WTC11 (cell line): ENCODE data around the gene ADAP1. TPM values are rescaled to one million over a fixed set of nuclear protein-coding genes. Genes with fewer than 3 reads are reported as not detected.

Source experiments
- ATAC-seq: fragments of 200-7000 bp; cut with Tn5 transposase; 2 replicates; pipeline ENCODE4 v1.10.0; 2021; ENCODE audit warnings: mild to moderate bottlenecking, moderate library complexity
- CTCF ChIA-PET: fragments of 300-600 bp; sonication (Branson Sonifier 250); formaldehyde crosslinking; loops from one replicate; lab custom pipeline; 2021; ENCODE audit warnings: antibody characterized with exemption; lab: Charles Lee
- POLR2A ChIA-PET: fragments of 350-600 bp; sonication (Branson Sonifier 250); formaldehyde crosslinking; loops from one replicate; lab custom pipeline; 2021; ENCODE audit warnings: antibody characterized with exemption; lab: Charles Lee
- DNase-seq: peaks from one replicate; pipeline ENCODE4 v3.0.0; 2021; ENCODE audit warnings: low spot score
- H3K27ac Mint-ChIP-seq: 2 replicates; pipeline ENCODE4 v1.8.0; 2021; ENCODE audit warnings: mixed read lengths
- H3K27me3 Mint-ChIP-seq: 2 replicates; pipeline ENCODE4 v1.8.0; 2021; ENCODE audit warnings: low read depth, mild to moderate bottlenecking, moderate library complexity, mixed read lengths
- H3K36me3 Mint-ChIP-seq: 2 replicates; pipeline ENCODE4 v1.8.0; 2021; ENCODE audit warnings: mixed read lengths
- H3K4me1 Mint-ChIP-seq: 2 replicates; pipeline ENCODE4 v1.8.0; 2022; ENCODE audit warnings: mixed read lengths
- H3K4me3 Mint-ChIP-seq: 2 replicates; pipeline ENCODE4 v1.8.0; 2021; ENCODE audit warnings: mild to moderate bottlenecking, moderate library complexity, mixed read lengths
- H3K9me3 Mint-ChIP-seq: 2 replicates; pipeline ENCODE4 v1.8.0; 2021; ENCODE audit warnings: mixed read lengths
- ATF6 ChIP-seq: sonication (generic); formaldehyde crosslinking; IDR thresholded peaks from 2 replicates; pipeline ENCODE4 v1.8.1; 2023; ENCODE audit warnings: mild to moderate bottlenecking, missing genetic modification reagents
- CBFB ChIP-seq: sonication (generic); formaldehyde crosslinking; IDR thresholded peaks from 2 replicates; pipeline ENCODE4 v1.8.1; 2022; ENCODE audit warnings: mild to moderate bottlenecking, low read depth, missing genetic modification reagents
- CREB1 ChIP-seq: sonication (generic); formaldehyde crosslinking; IDR thresholded peaks from 2 replicates; pipeline ENCODE4 v1.8.0; 2023; ENCODE audit warnings: mild to moderate bottlenecking, missing genetic modification reagents
- E2F1 ChIP-seq: sonication (generic); formaldehyde crosslinking; IDR thresholded peaks from 2 replicates; pipeline ENCODE4 v1.8.0; 2022; ENCODE audit warnings: mild to moderate bottlenecking, missing genetic modification reagents
- E2F4 ChIP-seq: sonication (generic); formaldehyde crosslinking; IDR thresholded peaks from 2 replicates; pipeline ENCODE4 v1.8.1; 2022; ENCODE audit warnings: low read depth, mild to moderate bottlenecking, moderate library complexity, missing genetic modification reagents, borderline replicate concordance
- EMX1 ChIP-seq: fragments of 250-450 bp; sonication (Bioruptor Pico); IDR thresholded peaks from 2 replicates; pipeline ENCODE4 v1.8.0; 2021; ENCODE audit warnings: mild to moderate bottlenecking
- ERG ChIP-seq: fragments of 250-450 bp; sonication (Bioruptor Pico); IDR thresholded peaks from 2 replicates; pipeline ENCODE4 v1.8.0; 2021; ENCODE audit warnings: mild to moderate bottlenecking
- FOXP1 ChIP-seq: sonication (generic); formaldehyde crosslinking; IDR thresholded peaks from 2 replicates; pipeline ENCODE4 v1.8.0; 2022; ENCODE audit warnings: missing genetic modification reagents, mild to moderate bottlenecking, moderate library complexity, borderline replicate concordance
- GABPB1 ChIP-seq: sonication (generic); formaldehyde crosslinking; IDR thresholded peaks from 2 replicates; pipeline ENCODE4 v1.8.1; 2023; ENCODE audit warnings: mild to moderate bottlenecking, missing genetic modification reagents
- JUN ChIP-seq: sonication (generic); formaldehyde crosslinking; IDR thresholded peaks from 2 replicates; pipeline ENCODE4 v1.8.0; 2023; ENCODE audit warnings: mild to moderate bottlenecking, missing genetic modification reagents
- MLX ChIP-seq: sonication (generic); formaldehyde crosslinking; IDR thresholded peaks from 2 replicates; pipeline ENCODE4 v1.8.1; 2023; ENCODE audit warnings: mild to moderate bottlenecking, missing genetic modification reagents, moderate library complexity
- MYBL2 ChIP-seq: sonication (generic); formaldehyde crosslinking; IDR thresholded peaks from 2 replicates; pipeline ENCODE4 v1.8.1; 2023; ENCODE audit warnings: mild to moderate bottlenecking, moderate library complexity, missing genetic modification reagents
- NFE2L1 ChIP-seq: sonication (generic); formaldehyde crosslinking; IDR thresholded peaks from 2 replicates; pipeline ENCODE4 v1.8.1; 2023; ENCODE audit warnings: missing genetic modification reagents
- OVOL2 ChIP-seq: fragments of 250-450 bp; sonication (Bioruptor Pico); IDR thresholded peaks from 2 replicates; pipeline ENCODE4 v1.9.0; 2021; ENCODE audit warnings: mild to moderate bottlenecking, borderline replicate concordance
- PRDM15 ChIP-seq: sonication (generic); formaldehyde crosslinking; IDR thresholded peaks from 2 replicates; pipeline ENCODE4 v1.8.0; 2022; ENCODE audit warnings: missing genetic modification reagents
- RELA ChIP-seq: sonication (generic); formaldehyde crosslinking; IDR thresholded peaks from 2 replicates; pipeline ENCODE4 v1.8.1; 2022; ENCODE audit warnings: missing genetic modification reagents, mild to moderate bottlenecking, borderline replicate concordance
- SOX15 ChIP-seq: fragments of 250-450 bp; sonication (Bioruptor Pico); IDR thresholded peaks from 2 replicates; pipeline ENCODE4 v1.9.0; 2021; ENCODE audit warnings: mild to moderate bottlenecking
- SP1 ChIP-seq: sonication (generic); formaldehyde crosslinking; conservative IDR thresholded peaks from 2 replicates; pipeline ENCODE4 v1.8.1; 2022; ENCODE audit warnings: missing genetic modification reagents
- ZBTB21 ChIP-seq: sonication (generic); formaldehyde crosslinking; IDR thresholded peaks from 2 replicates; pipeline ENCODE4 v1.8.1; 2023; ENCODE audit warnings: mild to moderate bottlenecking, missing genetic modification reagents, borderline replicate concordance
- ZNF263 ChIP-seq: sonication (generic); formaldehyde crosslinking; IDR thresholded peaks from 2 replicates; pipeline ENCODE4 v1.8.1; 2022; ENCODE audit warnings: low read depth, mild to moderate bottlenecking, moderate library complexity, missing genetic modification reagents
- ZNF317 ChIP-seq: sonication (generic); formaldehyde crosslinking; IDR thresholded peaks from 2 replicates; pipeline ENCODE4 v1.8.1; 2023; ENCODE audit warnings: low read depth, mild to moderate bottlenecking, moderate library complexity, missing genetic modification reagents, borderline replicate concordance
- ZNF671 ChIP-seq: fragments of 250-450 bp; sonication (Bioruptor Pico); IDR thresholded peaks from 2 replicates; pipeline ENCODE4 v1.8.0; 2021; ENCODE audit warnings: mild to moderate bottlenecking
- total RNA-seq: library from RNA; stranded (reverse); gene quantifications from 3 replicates; pipeline ENCODE4 v1.2.3, GENCODE V29; 2021
- TF ChIP-seq, protein P1 (sequence below): fragments of 200-600 bp; IDR thresholded peaks from 2 replicates; pipeline ENCODE4 v1.8.0; 2022; ENCODE audit warnings: antibody characterized with exemption

The ADAP1 gene
- total RNA-seq, 1 experiment from 2014 or later = 4.3 TPM

DNA sequence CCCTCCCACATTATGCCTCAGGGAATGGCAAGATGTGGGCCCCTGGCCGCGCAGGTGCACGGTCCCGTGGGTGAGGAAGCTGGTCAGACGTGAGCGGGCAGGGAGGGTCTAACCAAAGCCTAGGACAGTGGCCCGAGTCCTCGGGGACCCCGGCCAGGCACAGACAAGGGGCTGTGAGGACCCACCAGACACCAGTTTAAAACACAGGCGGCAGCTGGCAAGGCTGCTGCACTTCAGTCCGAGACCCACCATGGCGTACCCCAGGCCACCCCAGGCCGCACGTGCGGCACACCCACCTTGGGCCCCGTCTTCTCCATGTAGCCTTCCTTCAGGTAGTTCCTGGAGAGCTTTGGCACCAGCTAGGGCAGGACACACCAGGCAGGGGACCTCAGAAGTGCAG, 54.7 kb downstream of the ADAP1 start:
- Mint-ChIP-seq H3K9me3 (no peaks in the 10 kb centered on the region), H3K4me1 (no peaks in the 10 kb centered on the region), H3K27me3 (peaks cover 9% of the 10 kb centered on the region), H3K4me3 (no peak overlapping the region), H3K36me3 (peaks cover 16% of the 10 kb centered on the region), H3K27ac (no peak overlapping the region)
- POLR2A ChIA-PET = no interaction called here
- CTCF ChIA-PET = interaction anchor here (0.9 to 2.5 kb wide), 3 partner anchors 26 to 166 kb away, joined by 3 to 22 read pairs (median 3); no protein-coding TSS in a partner anchor
- TF ChIP-seq MYBL2 (CRISPR knock-in tag) (no peak), E2F1 (no peak), CREB1 (CRISPR knock-in tag) (no peak), NFE2L1 (CRISPR knock-in tag) (no peak), ZNF317 (CRISPR knock-in tag) (no peak), EMX1 (no peak), CBFB (CRISPR knock-in tag) (no peak), E2F4 (no peak), ZBTB21 (CRISPR knock-in tag) (no peak), OVOL2 (CRISPR knock-in tag) (no peak), PRDM15 (CRISPR knock-in tag) (no peak), JUN (CRISPR knock-in tag) (no peak), GABPB1 (CRISPR knock-in tag) (no peak), FOXP1 (CRISPR knock-in tag) (no peak)
- TF ChIP-seq, protein P1, sequence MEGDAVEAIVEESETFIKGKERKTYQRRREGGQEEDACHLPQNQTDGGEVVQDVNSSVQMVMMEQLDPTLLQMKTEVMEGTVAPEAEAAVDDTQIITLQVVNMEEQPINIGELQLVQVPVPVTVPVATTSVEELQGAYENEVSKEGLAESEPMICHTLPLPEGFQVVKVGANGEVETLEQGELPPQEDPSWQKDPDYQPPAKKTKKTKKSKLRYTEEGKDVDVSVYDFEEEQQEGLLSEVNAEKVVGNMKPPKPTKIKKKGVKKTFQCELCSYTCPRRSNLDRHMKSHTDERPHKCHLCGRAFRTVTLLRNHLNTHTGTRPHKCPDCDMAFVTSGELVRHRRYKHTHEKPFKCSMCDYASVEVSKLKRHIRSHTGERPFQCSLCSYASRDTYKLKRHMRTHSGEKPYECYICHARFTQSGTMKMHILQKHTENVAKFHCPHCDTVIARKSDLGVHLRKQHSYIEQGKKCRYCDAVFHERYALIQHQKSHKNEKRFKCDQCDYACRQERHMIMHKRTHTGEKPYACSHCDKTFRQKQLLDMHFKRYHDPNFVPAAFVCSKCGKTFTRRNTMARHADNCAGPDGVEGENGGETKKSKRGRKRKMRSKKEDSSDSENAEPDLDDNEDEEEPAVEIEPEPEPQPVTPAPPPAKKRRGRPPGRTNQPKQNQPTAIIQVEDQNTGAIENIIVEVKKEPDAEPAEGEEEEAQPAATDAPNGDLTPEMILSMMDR = no peak
- DNase-seq (no peak), ATAC-seq (no peak)

DNA sequence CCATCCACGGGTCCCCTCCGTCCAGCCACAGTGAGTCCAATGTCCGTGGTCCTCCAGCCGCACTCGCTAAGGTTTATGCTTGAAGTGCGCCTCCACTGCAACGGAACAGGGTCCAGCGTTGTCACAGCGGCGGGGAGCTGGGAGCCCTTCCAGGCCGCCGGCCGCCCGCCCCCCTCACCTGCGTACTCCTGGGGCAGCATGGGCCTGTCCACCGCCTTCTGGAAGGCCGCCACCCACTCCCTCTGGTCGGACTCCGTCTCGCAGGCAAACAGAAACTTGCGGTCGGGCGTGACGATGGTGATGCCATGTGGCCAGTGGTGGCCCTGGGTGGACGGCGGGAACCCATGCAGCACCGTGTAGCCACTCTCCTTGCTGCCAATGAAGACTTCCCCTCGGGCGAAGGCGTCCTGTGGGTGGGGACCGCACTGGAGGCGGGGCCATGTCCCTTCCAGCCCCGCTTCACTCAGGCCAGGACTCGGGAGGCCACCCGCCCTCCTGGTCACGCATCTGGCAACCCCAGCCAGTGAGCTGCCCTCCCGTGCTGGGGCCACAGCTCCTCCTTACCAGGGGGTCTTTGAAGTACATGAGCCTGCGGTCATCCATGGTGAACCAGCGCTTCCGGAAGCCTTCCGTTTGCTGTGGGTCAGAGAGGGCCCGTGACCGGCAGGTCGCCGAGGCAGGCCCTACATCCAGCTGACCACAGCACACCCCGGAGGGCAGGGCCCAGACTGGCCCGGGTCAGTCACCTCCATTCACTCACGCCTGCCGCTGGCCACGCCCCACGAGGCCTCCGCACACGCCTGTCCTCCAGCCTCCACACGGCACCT, 55.4 kb downstream of the ADAP1 start:
- CTCF ChIA-PET = interaction anchor here (0.6 to 2.2 kb wide), 2 partner anchors 26 to 916 kb away, joined by 3 to 8 read pairs; no protein-coding TSS in a partner anchor
- H3K27ac Mint-ChIP-seq = no peak overlapping the region
- H3K4me1 Mint-ChIP-seq = no peaks in the 10 kb centered on the region
- peaks cover 20% of the 10 kb centered on the region for H3K36me3 Mint-ChIP-seq
- H3K27me3 Mint-ChIP-seq = peaks cover 7% of the 10 kb centered on the region
- no peak for DNase-seq
- H3K4me3 Mint-ChIP-seq = no peak overlapping the region
- POLR2A ChIA-PET = no interaction called here
- no peaks in the 10 kb centered on the region for H3K9me3 Mint-ChIP-seq
- ATAC-seq = no peak
- TF ChIP-seq MLX (no peak), ERG (CRISPR knock-in tag) (no peak), JUN (CRISPR knock-in tag) (no peak), SOX15 (CRISPR knock-in tag) (no peak), ZNF263 (CRISPR knock-in tag) (no peak), ATF6 (CRISPR knock-in tag) (no peak), NFE2L1 (CRISPR knock-in tag) (no peak), ZNF671 (no peak), RELA (CRISPR knock-in tag) (no peak), SP1 (CRISPR knock-in tag) (no peak)
